ENCODE results near the gene NEURL2.
"Not testable (repeated sequence)": the region's sequence is repeated elsewhere in the genome, so short reads cannot be mapped to it uniquely, and the experiment has no call there.

The NEURL2 gene

DNA sequence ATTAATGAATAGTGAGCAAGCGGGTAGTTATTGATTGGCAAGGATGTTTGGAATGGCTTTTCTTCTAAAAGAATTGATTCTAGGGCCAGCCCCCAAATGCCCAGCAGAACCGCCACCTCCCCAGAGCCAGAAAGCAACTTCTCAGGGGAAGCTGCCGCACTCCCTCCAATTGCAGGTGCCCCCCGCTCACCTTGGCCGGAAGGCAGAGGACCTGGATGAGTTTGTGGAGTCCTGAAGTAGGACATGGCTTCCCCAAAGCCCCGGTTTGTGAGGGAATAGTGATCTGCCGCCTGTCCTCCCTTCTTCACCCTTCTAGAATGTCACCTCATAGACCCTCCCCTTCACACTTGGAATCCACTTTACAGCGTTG, 3.7 kb downstream of the NEURL2 start, which contains the start of gene SPATA25:
SPATA25 (minus strand) TSS at position 277 of the 370 bp plus-strand sequence; CDS start at position 245, 32 bp downstream.
- Histone ChIP-seq H3K27me3 (ENCODE audit: control insufficient read depth, insufficient read depth, low read length) (no peaks in the 10 kb centered on the region), H3K27ac (ENCODE audit: low read length) (no peak within 1 kb of the TSS), H3K4me1 (ENCODE audit: control insufficient read depth, insufficient read depth, low read length) (no peaks in the 10 kb centered on the region), H3K9me3 (ENCODE audit: control insufficient read depth, insufficient read depth, low read length) (no peaks in the 10 kb centered on the region), H3K4me3 (ENCODE audit: low read length) (no peak within 1 kb of the TSS), H3K36me3 (ENCODE audit: control insufficient read depth, insufficient read depth, low read length) (peaks cover 10% of the 10 kb centered on the region)
- WGBS (ENCODE audit: insufficient coverage, insufficient read length) = 100% methylated on average over 1 of the region's 8 CpGs
- no peak for DNase-seq (ENCODE audit: low read depth, low spot score)

DNA sequence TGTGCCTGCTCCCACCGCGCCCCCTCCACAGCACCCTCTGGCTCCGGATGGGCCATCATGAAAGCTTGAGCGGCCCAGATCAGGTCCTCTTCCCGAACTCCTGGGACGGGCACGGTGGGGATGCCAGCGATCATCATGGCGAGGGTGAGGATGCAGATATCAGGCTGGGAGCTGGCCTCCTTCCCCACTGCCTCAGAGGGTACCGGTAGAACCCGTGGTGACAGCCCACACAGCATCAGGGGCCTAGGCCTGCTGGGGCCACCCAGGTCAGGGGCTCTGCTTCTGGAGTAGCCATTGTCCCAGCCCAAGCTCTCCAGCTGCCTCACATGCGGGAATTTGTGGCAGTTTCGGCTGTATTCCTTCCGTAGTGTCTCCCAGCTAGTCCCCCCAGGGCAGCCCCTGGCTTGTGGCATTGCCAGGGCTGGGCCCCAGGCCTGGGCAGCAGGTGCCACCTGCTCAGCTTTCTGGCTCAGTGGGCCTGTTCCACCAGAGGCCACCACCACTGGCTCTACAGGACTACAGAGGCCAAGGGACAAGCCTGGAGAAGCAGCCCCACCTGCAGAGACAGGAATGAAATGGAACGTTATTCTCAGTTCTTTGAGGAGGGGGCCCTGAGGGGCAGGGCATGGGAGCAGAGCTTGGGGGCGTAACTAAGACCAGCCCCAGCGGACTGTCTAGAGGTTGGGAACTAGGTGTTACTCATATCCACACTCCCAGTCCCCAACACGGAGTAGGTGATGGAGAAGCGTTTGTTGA, 4.2 kb downstream of the NEURL2 start:
- Histone ChIP-seq H3K36me3 (ENCODE audit: control insufficient read depth, insufficient read depth, low read length) (peaks cover 10% of the 10 kb centered on the region), H3K4me3 (ENCODE audit: low read length) (no peak overlapping the region)
- WGBS (ENCODE audit: insufficient coverage, insufficient read length) = 100% methylated on average over 1 of the region's 19 CpGs

DNA sequence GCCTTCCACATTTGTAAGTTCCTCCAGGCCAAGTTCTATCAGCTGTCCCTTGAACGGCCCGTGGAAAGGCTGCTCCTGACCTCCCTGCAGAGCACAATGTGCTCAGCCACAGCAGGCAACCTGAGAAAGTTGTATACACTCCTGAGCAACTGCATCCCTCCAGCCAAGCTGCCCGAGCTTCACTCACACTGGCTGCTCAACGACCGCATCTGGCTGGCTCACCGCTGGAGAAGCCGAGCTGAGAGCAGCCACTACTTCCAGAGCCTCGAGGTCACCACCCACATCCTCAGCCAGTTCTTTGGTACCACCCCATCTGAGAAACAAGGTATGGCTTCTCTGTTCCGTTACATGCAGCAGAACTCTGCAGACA, 7.9 kb downstream of the NEURL2 start:
- no peaks in the 10 kb centered on the region for H3K27me3 ChIP-seq (ENCODE audit: control insufficient read depth, insufficient read depth, low read length)
- H3K36me3 ChIP-seq (ENCODE audit: control insufficient read depth, insufficient read depth, low read length) = peaks cover 11% of the 10 kb centered on the region
- WGBS (ENCODE audit: insufficient coverage, insufficient read length) = no CpG with 5 or more reads among the region's 9 CpGs
- H3K27ac ChIP-seq (ENCODE audit: low read length) = no peak overlapping the region
- H3K4me3 ChIP-seq (ENCODE audit: low read length) = no peak overlapping the region
- H3K9me3 ChIP-seq (ENCODE audit: control insufficient read depth, insufficient read depth, low read length) = no peaks in the 10 kb centered on the region
- no peaks in the 10 kb centered on the region for H3K4me1 ChIP-seq (ENCODE audit: control insufficient read depth, insufficient read depth, low read length)
- no peak for DNase-seq (ENCODE audit: low read depth, low spot score)

More for the DNA sequence above, 4.2 kb downstream of the NEURL2 start:
- Histone ChIP-seq H3K9me3 (ENCODE audit: control insufficient read depth, insufficient read depth, low read length) (no peaks in the 10 kb centered on the region), H3K27ac (ENCODE audit: low read length) (no peak overlapping the region), H3K27me3 (ENCODE audit: control insufficient read depth, insufficient read depth, low read length) (no peaks in the 10 kb centered on the region), H3K4me1 (ENCODE audit: control insufficient read depth, insufficient read depth, low read length) (no peaks in the 10 kb centered on the region)
- no peak for DNase-seq (ENCODE audit: low read depth, low spot score)

GRCh38 chr20:45882469-45883099, 8.4 kb downstream of the NEURL2 start:
- Histone ChIP-seq H3K27me3 (ENCODE audit: control insufficient read depth, insufficient read depth, low read length) (no peaks in the 10 kb centered on the region), H3K9me3 (ENCODE audit: control insufficient read depth, insufficient read depth, low read length) (no peaks in the 10 kb centered on the region), H3K36me3 (ENCODE audit: control insufficient read depth, insufficient read depth, low read length) (peaks cover 14% of the 10 kb centered on the region), H3K27ac (ENCODE audit: low read length) (no peak overlapping the region), H3K4me3 (ENCODE audit: low read length) (no peak overlapping the region), H3K4me1 (ENCODE audit: control insufficient read depth, insufficient read depth, low read length) (no peaks in the 10 kb centered on the region)
- no peak for DNase-seq (ENCODE audit: low read depth, low spot score)
- no CpG with 5 or more reads among the region's 4 CpGs for WGBS (ENCODE audit: insufficient coverage, insufficient read length)

GRCh38 chr20:45880988-45881788, 9.8 kb downstream of the NEURL2 start, which contains the start of gene ZSWIM1:
Gene ZSWIM1 (plus strand): TSS chr20:45881227. CDS start chr20:45882593, 1,366 bp downstream.
- H3K36me3 ChIP-seq (ENCODE audit: control insufficient read depth, insufficient read depth, low read length) = peaks cover 14% of the 10 kb centered on the region
- H3K9me3 ChIP-seq (ENCODE audit: control insufficient read depth, insufficient read depth, low read length) = no peaks in the 10 kb centered on the region

DNA sequence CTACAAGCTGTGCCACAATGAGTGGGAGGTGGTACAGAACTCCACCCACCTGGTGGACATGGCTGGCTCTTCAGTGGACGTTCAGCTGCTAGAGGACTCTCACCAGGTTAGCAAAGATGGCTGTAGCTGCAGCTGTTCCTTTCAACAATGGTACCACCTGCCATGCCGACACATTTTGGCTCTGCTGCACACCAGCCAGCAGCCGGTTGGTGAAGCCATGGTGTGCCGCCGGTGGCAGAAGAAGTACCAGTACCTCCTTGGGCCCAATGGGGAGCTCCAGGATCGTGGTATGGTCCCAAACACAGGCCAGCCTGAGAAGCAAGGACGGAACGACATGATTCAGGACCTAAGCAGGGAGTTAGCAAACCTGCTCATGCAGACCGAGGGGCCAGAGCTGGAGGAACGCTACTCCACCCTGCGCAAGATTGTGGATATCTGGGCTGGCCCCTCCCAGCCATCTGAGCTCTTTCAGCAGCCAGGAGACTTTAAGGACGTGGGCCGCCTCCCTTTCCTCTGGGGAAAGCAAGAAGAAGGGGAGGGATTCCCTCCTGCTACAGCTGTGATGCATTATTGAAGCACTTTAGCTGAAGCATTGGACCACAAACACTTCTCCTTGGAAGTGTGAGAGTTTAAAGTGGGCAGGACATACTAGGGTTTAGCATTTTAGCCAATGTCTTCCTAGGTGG, 12.8 kb downstream of the NEURL2 start:
- no peaks in the 10 kb centered on the region for H3K4me1 ChIP-seq (ENCODE audit: control insufficient read depth, insufficient read depth, low read length)
- DNase-seq (ENCODE audit: low read depth, low spot score) = no peak
- no peaks in the 10 kb centered on the region for H3K9me3 ChIP-seq (ENCODE audit: control insufficient read depth, insufficient read depth, low read length)
- no peaks in the 10 kb centered on the region for H3K27me3 ChIP-seq (ENCODE audit: control insufficient read depth, insufficient read depth, low read length)
- H3K36me3 ChIP-seq (ENCODE audit: control insufficient read depth, insufficient read depth, low read length) = peaks cover 6% of the 10 kb centered on the region; the same call in 1 of the 2 replicates
- H3K27ac ChIP-seq (ENCODE audit: low read length) = no peak overlapping the region
- no peak overlapping the region for H3K4me3 ChIP-seq (ENCODE audit: low read length)
- no CpG with 5 or more reads among the region's 13 CpGs for WGBS (ENCODE audit: insufficient coverage, insufficient read length)

More at GRCh38 chr20:45880988-45881788, 9.8 kb downstream of the NEURL2 start, which contains the start of gene ZSWIM1:
- Histone ChIP-seq H3K27ac (ENCODE audit: low read length) (no peak within 1 kb of the TSS), H3K4me1 (ENCODE audit: control insufficient read depth, insufficient read depth, low read length) (no peaks in the 10 kb centered on the region), H3K27me3 (ENCODE audit: control insufficient read depth, insufficient read depth, low read length) (no peaks in the 10 kb centered on the region), H3K4me3 (ENCODE audit: low read length) (peak within 1 kb of the TSS; percentile 87; the same call in 1 of the 2 replicates)
- DNase-seq (ENCODE audit: low read depth, low spot score) = peak; percentile 99
- WGBS (ENCODE audit: insufficient coverage, insufficient read length) = no CpG with 5 or more reads among the region's 23 CpGs

- no peaks in the 10 kb centered on the region for H3K9me3 ChIP-seq (ENCODE audit: control insufficient read depth, insufficient read depth, low read length)
- H3K36me3 ChIP-seq (ENCODE audit: control insufficient read depth, insufficient read depth, low read length) = 0 out of 2 replicates have a peak, but pooled peaks cover 3% of the 10 kb centered on the region
- no CpG with 5 or more reads among the region's 4 CpGs for WGBS (ENCODE audit: insufficient coverage, insufficient read length)
- H3K27me3 ChIP-seq (ENCODE audit: control insufficient read depth, insufficient read depth, low read length) = no peaks in the 10 kb centered on the region
- H3K4me1 ChIP-seq (ENCODE audit: control insufficient read depth, insufficient read depth, low read length) = no peaks in the 10 kb centered on the region
- H3K4me3 ChIP-seq (ENCODE audit: low read length) = no peak overlapping the region
- no peak overlapping the region for H3K27ac ChIP-seq (ENCODE audit: low read length)
- no peak for DNase-seq (ENCODE audit: low read depth, low spot score)
These were observed 16.4 kb downstream of the NEURL2 start for GRCh38 chr20:45874576-45874975.

GRCh38 chr20:45874104-45874481, 16.9 kb downstream of the NEURL2 start:
- H3K9me3 ChIP-seq (ENCODE audit: control insufficient read depth, insufficient read depth, low read length); H3K36me3 ChIP-seq (ENCODE audit: control insufficient read depth, insufficient read depth, low read length); H3K27me3 ChIP-seq (ENCODE audit: control insufficient read depth, insufficient read depth, low read length); DNase-seq (ENCODE audit: low read depth, low spot score); H3K4me1 ChIP-seq (ENCODE audit: control insufficient read depth, insufficient read depth, low read length); H3K27ac ChIP-seq (ENCODE audit: low read length); H3K4me3 ChIP-seq (ENCODE audit: low read length): not testable (repeated sequence)
- WGBS (ENCODE audit: insufficient coverage, insufficient read length) = no CpG with 5 or more reads among the region's 10 CpGs

DNA sequence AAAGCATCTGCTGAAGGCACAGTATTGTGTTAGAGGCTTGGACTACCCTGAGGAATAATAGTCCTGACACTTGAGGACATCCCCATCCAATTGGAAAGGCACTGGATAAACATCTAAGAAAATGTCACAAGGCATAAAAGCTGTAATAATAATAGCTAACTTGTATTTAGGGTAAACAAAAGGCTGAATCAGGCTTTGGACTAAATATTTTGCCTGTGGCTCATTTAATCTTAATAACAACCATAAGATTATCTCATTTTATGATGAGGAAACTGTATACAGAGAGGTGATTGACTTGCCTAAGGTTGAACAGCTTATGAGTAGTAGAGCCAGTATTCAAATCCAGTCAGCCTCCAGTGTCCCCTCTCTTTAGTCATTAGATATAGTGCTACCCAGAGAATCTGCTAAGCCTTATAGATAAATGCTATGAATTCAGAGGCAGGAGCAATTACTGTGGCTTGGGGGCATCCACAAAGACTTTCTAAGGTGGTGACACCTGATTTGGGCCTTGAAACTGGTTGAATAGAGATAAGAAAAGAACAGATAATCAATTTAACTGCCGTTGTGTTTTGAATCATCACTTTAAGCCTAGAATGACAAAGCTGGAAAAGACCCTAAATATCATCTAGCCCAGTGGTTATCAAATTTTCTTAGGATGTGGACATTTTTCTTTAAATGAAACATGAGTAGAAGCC, 17.5 kb downstream of the NEURL2 start:
- WGBS (ENCODE audit: insufficient coverage, insufficient read length) = no CpG with 5 or more reads among the region's 1 CpG
- no peak for DNase-seq (ENCODE audit: low read depth, low spot score)
- no peaks in the 10 kb centered on the region for H3K27me3 ChIP-seq (ENCODE audit: control insufficient read depth, insufficient read depth, low read length)
- no peaks in the 10 kb centered on the region for H3K9me3 ChIP-seq (ENCODE audit: control insufficient read depth, insufficient read depth, low read length)
- H3K4me3 ChIP-seq (ENCODE audit: low read length) = no peak overlapping the region
- 0 out of 2 replicates have a peak, but pooled peaks cover 3% of the 10 kb centered on the region for H3K36me3 ChIP-seq (ENCODE audit: control insufficient read depth, insufficient read depth, low read length)
- H3K27ac ChIP-seq (ENCODE audit: low read length) = no peak overlapping the region
- no peaks in the 10 kb centered on the region for H3K4me1 ChIP-seq (ENCODE audit: control insufficient read depth, insufficient read depth, low read length)
